Transverse colon (tissue), 4 donors: Measurements from ENCODE around the gene CDH13. TPM values are rescaled to one million over a fixed set of nuclear protein-coding genes. Genes with fewer than 3 reads are reported as not detected.

Experiments used
- DNase-seq: peaks from one replicate; pipeline ENCODE4 v3.0.0-alpha.2; 2019
- H3K27ac ChIP-seq, 4 donors: fragments of 200-600 bp; sonication (generic); 2 replicates each; pipeline ENCODE4 v1.5.1; 2016 to 2018; ENCODE audit warnings: inconsistent platforms in 4 of 4
- H3K27me3 ChIP-seq: fragments of 200-600 bp; sonication (generic); 2 replicates; pipeline ENCODE4 v1.5.1; 2017; ENCODE audit warnings: inconsistent platforms
- H3K36me3 ChIP-seq, 4 donors: fragments of 200-600 bp; sonication (generic); 2 replicates each; pipeline ENCODE4 v1.5.1; 2017 to 2019; ENCODE audit warnings: inconsistent platforms in 4 of 4
- H3K4me1 ChIP-seq, 4 donors: fragments of 200-600 bp; sonication (generic); 2 replicates each; pipeline ENCODE4 v1.5.1; 2017 to 2020; ENCODE audit warnings: inconsistent platforms in 4 of 4
- H3K4me3 ChIP-seq, 4 donors: fragments of 200-600 bp; sonication (generic); 1 replicate in 1 of 4; 2 replicates in 3 of 4; pipeline versions ENCODE4 v1.5.1 to v1.6.1; 2017 to 2019; ENCODE audit warnings: inconsistent platforms in 4 of 4
- H3K9me3 ChIP-seq, 2 donors: fragments of 200-600 bp; sonication (generic); 2 replicates each; pipeline ENCODE4 v1.5.1; 2017 to 2019; ENCODE audit warnings: inconsistent platforms in 2 of 2
- CTCF ChIP-seq, 5 experiments: fragments of 200-600 bp in 3 of 5; fragments of 450-650 bp in 2 of 5; sonication (generic) in 3 of 5; IDR thresholded peaks; 1 replicate in 2 of 5; 2 replicates in 3 of 5; pipeline ENCODE4 v1.5.1; 2016 to 2017; ENCODE audit warnings: antibody characterized with exemption in 5 of 5, inconsistent platforms in 3 of 5, mild to moderate bottlenecking in 2 of 5, moderate library complexity in 1 of 5
- EP300 ChIP-seq: sonication (generic); formaldehyde crosslinking; IDR thresholded peaks from one replicate; pipeline ENCODE4 v1.6.1; 2017; ENCODE audit warnings: antibody characterized with exemption, low read depth
- POLR2A ChIP-seq: fragments of 450-650 bp; IDR thresholded peaks from one replicate; pipeline ENCODE4 v1.6.1; 2016; ENCODE audit warnings: antibody characterized with exemption, mild to moderate bottlenecking, moderate library complexity
- POLR2AphosphoS5 ChIP-seq, 3 donors: sonication (generic); formaldehyde crosslinking; IDR thresholded peaks; one replicate each; pipeline ENCODE4 v1.6.1; 2016; ENCODE audit warnings: antibody characterized with exemption in 3 of 3
- WGBS, 2 donors: methylation state at CpG; one replicate each; pipeline ENCODE4 v1.1.5; 2018; ENCODE audit warnings: low coverage in 1 of 2; 5-methylcytosine and 5-hydroxymethylcytosine counted together
- in situ Hi-C, 4 donors: fragments of 200-750 bp; cut with MboI; loops; one replicate each; pipeline versions ENCODE4 v1.15.0 to v1.15.1; 2017; ENCODE audit warnings: low sequenced_read_pairs in 3 of 4, low pct_ligation_motif_present in 1 of 4, low pct_unique_long_range_greater_than_20kb in 1 of 4
- intact Hi-C: fragments of 100-400 bp; cut with DNase I; formaldehyde crosslinking; loops from one replicate; pipeline ENCODE4 v1.15.1; 2023; ENCODE audit warnings: low total_unique reads
- total RNA-seq, 4 donors: library from RNA; depleted of rRNA; stranded (reverse); fragments of >200 nt; gene quantifications; one replicate each; pipeline ENCODE4 v1.1.0, GENCODE V29; 2016

Gene CDH13
- total RNA-seq, 4 donors from 2014 or later: 3.8 to 28.1 (median 5.8) TPM

GRCh38 chr16:83329441-83329840 is 702.7 kb downstream of the CDH13 start:
- WGBS, 2 donors: 81 to 82% methylated on average over 6 to 7 of the region's 7 CpGs
- no peaks in the 10 kb centered on the region for H3K27me3 ChIP-seq
- DNase-seq: no peak
- no peaks in the 10 kb centered on the region for H3K4me1 ChIP-seq
- H3K36me3 ChIP-seq: no peaks in the 10 kb centered on the region
- in situ Hi-C loops (no loop called here), intact Hi-C loops (no loop called here)
- TF ChIP-seq POLR2A: no peak
- TF ChIP-seq CTCF (IDR thresholded peaks at IDR 0.05): no peak
- TF ChIP-seq EP300: no peak
- TF ChIP-seq POLR2AphosphoS5 (IDR thresholded peaks at IDR 0.05): no peak
- H3K27ac ChIP-seq: no peak overlapping the region
- no peaks in the 10 kb centered on the region for H3K9me3 ChIP-seq
- no peak overlapping the region for H3K4me3 ChIP-seq

GRCh38 chr16:83330251-83330650 is 703.5 kb downstream of the CDH13 start:
- intact Hi-C loops (no loop called here), in situ Hi-C loops (no loop called here)
- TF ChIP-seq EP300 (no peak), CTCF (IDR thresholded peaks at IDR 0.05) (no peak), POLR2AphosphoS5 (IDR thresholded peaks at IDR 0.05) (no peak), POLR2A (no peak)
- no peak overlapping the region for H3K4me3 ChIP-seq
- no peaks in the 10 kb centered on the region for H3K27me3 ChIP-seq
- WGBS, 2 donors: 50 to 60% methylated on average over 1 to 2 of the region's 2 CpGs
- H3K4me1 ChIP-seq: no peaks in the 10 kb centered on the region
- H3K9me3 ChIP-seq: no peaks in the 10 kb centered on the region
- H3K36me3 ChIP-seq: no peaks in the 10 kb centered on the region
- no peak overlapping the region for H3K27ac ChIP-seq
- DNase-seq: no peak

- Histone ChIP-seq H3K9me3 (no peaks in the 10 kb centered on the region), H3K27ac (no peak overlapping the region), H3K4me3 (no peak overlapping the region), H3K27me3 (no peaks in the 10 kb centered on the region), H3K36me3 (no peaks in the 10 kb centered on the region), H3K4me1 (no peaks in the 10 kb centered on the region)
- intact Hi-C loops (no loop called here), in situ Hi-C loops (no loop called here)
- 77 to 95% methylated on average over 2 of the region's 2 CpGs for WGBS, 2 donors
- TF ChIP-seq CTCF (IDR thresholded peaks at IDR 0.05) (no peak), EP300 (no peak), POLR2AphosphoS5 (IDR thresholded peaks at IDR 0.05) (no peak), POLR2A (no peak)
- no peak for DNase-seq
Observed at GRCh38 chr16:83335076-83335475, 708.3 kb downstream of the CDH13 start.

GRCh38 chr16:83336603-83337002 is 709.8 kb downstream of the CDH13 start:
- Histone ChIP-seq H3K4me1 (no peaks in the 10 kb centered on the region), H3K27me3 (no peaks in the 10 kb centered on the region), H3K36me3 (no peaks in the 10 kb centered on the region), H3K4me3 (no peak overlapping the region), H3K9me3 (no peaks in the 10 kb centered on the region), H3K27ac (no peak overlapping the region)
- TF ChIP-seq EP300 (no peak), POLR2AphosphoS5 (IDR thresholded peaks at IDR 0.05) (no peak), POLR2A (no peak), CTCF (IDR thresholded peaks at IDR 0.05) (no peak)
- no peak for DNase-seq
- 78 to 80% methylated on average over 3 of the region's 3 CpGs for WGBS, 2 donors
- intact Hi-C loops (no loop called here), in situ Hi-C loops (no loop called here)
